ENCODE data around the gene EPHB2. TPM values are rescaled to one million over a fixed set of nuclear protein-coding genes. Genes with fewer than 3 reads are reported as not detected.

The EPHB2 gene
- total and polyA plus RNA-seq, 2 of the 4 experiments (the other 2 are of a cell fraction): 52.3 to 58.8 TPM

GRCh38 chr1:22760455-22760854, 49.8 kb downstream of the EPHB2 start:
- Histone ChIP-seq H3K18ac (ENCODE audit: low read depth, low read length) (no peak overlapping the region), H2AFZ (replicated peaks; ENCODE audit: low read length, poor library complexity) (no peak overlapping the region), H2BK120ac (ENCODE audit: low read depth, low read length) (no peak overlapping the region), H3K36me3 (ENCODE audit: control insufficient read depth, insufficient read depth, low read length) (no peaks in the 10 kb centered on the region), H3K27ac (ENCODE audit: insufficient read depth, low read length) (no peak overlapping the region), H2AK9ac (replicated peaks; ENCODE audit: low read depth, low read length, poor library complexity) (no peak overlapping the region), H3K14ac (replicated peaks; ENCODE audit: low read depth, low read length) (no peak overlapping the region), H4K5ac (ENCODE audit: low read depth, low read length) (no peak overlapping the region), H3K23ac (ENCODE audit: low read depth, low read length) (no peak overlapping the region), H3K9me3 (ENCODE audit: control insufficient read depth, insufficient read depth, low read length) (no peaks in the 10 kb centered on the region), H3K27me3 (ENCODE audit: control insufficient read depth, insufficient read depth, low read length) (no peaks in the 10 kb centered on the region), H4K20me1 (ENCODE audit: insufficient read depth, low read length) (peaks cover 65% of the 10 kb centered on the region), H2BK5ac (ENCODE audit: low read depth, low read length, poor library complexity, severe bottlenecking) (no peak overlapping the region), H3K4me1 (ENCODE audit: control insufficient read depth, insufficient read depth, low read length) (peaks cover 6% of the 10 kb centered on the region), H3K79me1 (ENCODE audit: low read depth in 1 of 2, low read length in 2 of 2) (peaks cover 27 to 87% of the 10 kb centered on the region in 2 experiments), H2BK15ac (ENCODE audit: low read depth, low read length) (no peak overlapping the region), H3K9me1 (ENCODE audit: insufficient read depth, low read length) (peaks cover 25% of the 10 kb centered on the region), H4K8ac (ENCODE audit: low read depth in 2 of 2, low read length in 2 of 2) (no peak overlapping the region), H3K4me2 (ENCODE audit: low read depth, low read length) (no peak overlapping the region), H3K4me3 (ENCODE audit: insufficient read depth, low read depth, low read length) (no peak overlapping the region), H4K91ac (ENCODE audit: insufficient read depth, low read depth, low read length) (no peak overlapping the region), H3K56ac (ENCODE audit: extremely low read depth, insufficient read depth, low read length) (no peak overlapping the region), H3K9ac (ENCODE audit: low read depth, low read length) (no peak overlapping the region), H2AK5ac (ENCODE audit: low read depth, low read length) (0 out of 2 replicates have a peak overlapping the region, but pooled peaks have one; percentile 43), H2BK20ac (ENCODE audit: low read depth, low read length) (no peak overlapping the region), H3K4ac (ENCODE audit: low read depth, low read length) (no peak overlapping the region)
- in situ Hi-C loops (cut with MboI; ENCODE audit: low sequenced_read_pairs) (no loop called here), intact Hi-C loops (cut with micrococcal nuclease) (no loop called here), dilution Hi-C loops (cut with HindIII; ENCODE audit: low sequenced_read_pairs, unreplicated experiment) (no loop called here)
- ChIA-PET CTCF (no interaction called here), POLR2A (ENCODE audit: unreplicated experiment) (no interaction called here)
- 60% methylated on average over 1 of the region's 4 CpGs; no CpG with 5 or more reads in 1 of the 2 experiments for WGBS, 2 experiments (ENCODE audit: extremely low coverage in 2 of 2, insufficient read length in 1 of 2)
- no peak for TF ChIP-seq FOS (IDR thresholded peaks at IDR 0.05; ENCODE audit: low read depth, low read length)
- TF ChIP-seq NFE2L2 (IDR thresholded peaks at IDR 0.05; ENCODE audit: low read depth, low read length): no peak
- no peak for TF ChIP-seq MAFK (IDR thresholded peaks at IDR 0.05; ENCODE audit: low read depth, low read length)
- TF ChIP-seq POLR2A (IDR thresholded peaks at IDR 0.05; ENCODE audit: low read depth, low read length): no peak
- no peak for TF ChIP-seq MAZ (IDR thresholded peaks at IDR 0.05; ENCODE audit: borderline replicate concordance, low read depth, low read length)
- no peak for TF ChIP-seq CHD1 (IDR thresholded peaks at IDR 0.05; ENCODE audit: low read depth, low read length)
- no peak for TF ChIP-seq ELK1 (IDR thresholded peaks at IDR 0.05; ENCODE audit: borderline replicate concordance, low read depth, low read length)
- TF ChIP-seq RFX5 (IDR thresholded peaks at IDR 0.05; ENCODE audit: low read depth, low read length): no peak
- no peak for TF ChIP-seq SMC3 (IDR thresholded peaks at IDR 0.05; ENCODE audit: low read depth, low read length)
- no peak for TF ChIP-seq RAD21 (IDR thresholded peaks at IDR 0.05; ENCODE audit: low read length)
- TF ChIP-seq CEBPB (IDR thresholded peaks at IDR 0.05; ENCODE audit: low read depth, low read length): no peak
- no peak for TF ChIP-seq BHLHE40 (IDR thresholded peaks at IDR 0.05; ENCODE audit: low read depth, low read length)
- no peak for TF ChIP-seq CTCF (conservative IDR thresholded peaks at IDR 0.05; ENCODE audit: low read depth, low read length)
- TF ChIP-seq RCOR1 (IDR thresholded peaks at IDR 0.05; ENCODE audit: insufficient replicate concordance, low read length): no peak
- ATAC-seq (ENCODE audit: low read depth): peak; percentile 59
- no TSS peak for BruUV-seq (replicated peaks)
- DNase-seq: peak; percentile 26

Measured in IMR-90 (cell line).